Aorta (tissue), 5 donors: ENCODE data around the gene SLCO2A1. TPM values are rescaled to one million over a fixed set of nuclear protein-coding genes. Genes with fewer than 3 reads are reported as not detected.
A peak's percentile ranks its signal among the peaks of the same experiment; 100 is the strongest.

Experiments
- ATAC-seq: fragments of 200-7000 bp; cut with Tn5 transposase; one replicate; pipeline ENCODE4 v1.9.1; 2022; ENCODE audit warnings: moderate library complexity; ENCODE audit not compliant: low FRiP score
- DNase-seq, 2 donors: peaks; one replicate each; pipeline ENCODE4 v3.0.0-alpha.2; 2020
- H3K27ac ChIP-seq, 2 donors: one replicate each; pipeline ENCODE4 v1.5.1; 2013; ENCODE audit warnings: low read length in 2 of 2, mild to moderate bottlenecking in 2 of 2, moderate library complexity in 2 of 2, control low read depth in 1 of 2, inconsistent platforms in 1 of 2, low read depth in 1 of 2
- H3K27me3 ChIP-seq, 2 donors: one replicate each; pipeline ENCODE4 v1.6.1; 2013; ENCODE audit warnings: control low read depth in 1 of 2, low read length in 1 of 2, mild to moderate bottlenecking in 1 of 2, moderate library complexity in 1 of 2; ENCODE audit not compliant: insufficient read depth in 2 of 2, control insufficient read depth in 1 of 2
- H3K36me3 ChIP-seq, 2 donors: one replicate each; pipeline ENCODE4 v1.6.1; 2013; ENCODE audit warnings: control low read depth in 1 of 2, low read length in 1 of 2, mild to moderate bottlenecking in 1 of 2; ENCODE audit not compliant: insufficient read depth in 2 of 2, control insufficient read depth in 1 of 2
- H3K4me1 ChIP-seq, 2 donors: one replicate each; pipeline ENCODE4 v1.6.1; 2013; ENCODE audit warnings: low read length in 2 of 2, control low read depth in 1 of 2, mild to moderate bottlenecking in 1 of 2, moderate library complexity in 1 of 2; ENCODE audit not compliant: insufficient read depth in 2 of 2, control insufficient read depth in 1 of 2
- H3K4me3 ChIP-seq, 2 donors: one replicate each; pipeline ENCODE4 v1.5.1; 2013; ENCODE audit warnings: low read length in 2 of 2, control low read depth in 1 of 2, mild to moderate bottlenecking in 1 of 2
- H3K9me3 ChIP-seq: one replicate; pipeline ENCODE4 v1.6.1; 2013; ENCODE audit warnings: mild to moderate bottlenecking, low read length; ENCODE audit not compliant: control insufficient read depth
- WGBS, 2 donors: extraction: QIAGEN DNeasy Blood & Tissue Kit; methylation state at CpG; one replicate each; pipeline ENCODE4 v1.1.7; 2013; 5-methylcytosine and 5-hydroxymethylcytosine counted together
- intact Hi-C, 2 donors: fragments of 100-400 bp; cut with DNase I; formaldehyde crosslinking; loops; one replicate each; pipeline versions ENCODE4 v1.14.2 to v1.15.0; 2022
- polyA plus RNA-seq, 2 donors: library from polyadenylated mRNA; stranded (reverse); fragments of 200-250 nt; gene quantifications; one replicate each; pipeline ENCODE4 v1.2.3, GENCODE V29; 2013
- total RNA-seq, 2 donors: library from RNA; stranded (reverse); fragmentation: NEBNext Ultra II Directional; extraction: Animal tissue kit (Norgen Biotek cat#: 25700); gene quantifications; one replicate each; pipeline ENCODE4 v1.2.1, GENCODE V29; 2021
- donor health status: healthy with polysubstance abuse.
- donor health status: Bipolar disorder and iron deficiency.
- donor health status: DM: no; HTN: no; CAD: no.
- donor health status: DM: no; HTN: no; CAD: no.
- donor health status: DM: yes; HTN: yes; CAD: no.

The SLCO2A1 gene
- total and polyA plus RNA-seq, 4 donors: 0.25 to 101 (median 49.8) TPM

DNA sequence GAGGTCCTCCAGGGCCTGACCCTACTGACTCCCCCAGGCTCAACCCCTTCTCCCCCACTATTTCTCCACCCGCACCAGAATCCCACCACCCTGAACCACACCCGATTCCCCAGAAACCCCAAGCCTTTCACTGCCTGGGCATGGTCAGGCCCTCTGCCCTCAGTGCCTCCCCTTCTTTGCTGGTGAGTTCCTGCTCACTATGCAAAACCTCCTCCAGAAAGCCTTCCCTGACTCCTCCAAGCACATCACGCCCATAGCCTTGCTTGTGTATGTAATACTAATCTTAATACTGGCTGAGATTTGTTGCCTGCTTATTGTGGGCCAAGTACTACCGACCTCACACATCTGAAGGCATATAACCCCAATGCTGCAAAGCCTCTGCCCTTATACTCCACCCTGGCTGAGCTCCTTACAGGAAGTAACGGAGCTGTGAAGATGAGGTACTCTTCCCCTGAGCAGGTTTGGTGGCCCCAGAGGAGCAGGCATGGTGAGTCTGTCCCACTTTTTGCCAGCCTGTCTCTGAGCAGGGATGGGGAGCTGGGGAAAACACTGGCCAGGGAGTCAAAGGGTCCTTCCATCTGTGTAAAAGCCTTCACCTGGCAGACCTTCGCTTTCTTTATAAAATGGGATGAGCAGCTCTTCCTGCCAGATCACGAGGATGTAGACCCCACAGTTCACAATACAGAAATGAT is 143.5 kb downstream of the SLCO2A1 start:
- H3K36me3 ChIP-seq: no peaks in the 10 kb centered on the region
- no peaks in the 10 kb centered on the region for H3K4me1 ChIP-seq
- no peaks in the 10 kb centered on the region for H3K27me3 ChIP-seq
- DNase-seq (peak in 1 of 2 donors; percentile 19), ATAC-seq (no peak)
- H3K4me3 ChIP-seq: no peak overlapping the region
- H3K9me3 ChIP-seq: no peaks in the 10 kb centered on the region
- intact Hi-C loops: no loop called here
- H3K27ac ChIP-seq: no peak overlapping the region
- WGBS, 2 donors: 93 to 94% methylated on average over 7 of the region's 7 CpGs

DNA sequence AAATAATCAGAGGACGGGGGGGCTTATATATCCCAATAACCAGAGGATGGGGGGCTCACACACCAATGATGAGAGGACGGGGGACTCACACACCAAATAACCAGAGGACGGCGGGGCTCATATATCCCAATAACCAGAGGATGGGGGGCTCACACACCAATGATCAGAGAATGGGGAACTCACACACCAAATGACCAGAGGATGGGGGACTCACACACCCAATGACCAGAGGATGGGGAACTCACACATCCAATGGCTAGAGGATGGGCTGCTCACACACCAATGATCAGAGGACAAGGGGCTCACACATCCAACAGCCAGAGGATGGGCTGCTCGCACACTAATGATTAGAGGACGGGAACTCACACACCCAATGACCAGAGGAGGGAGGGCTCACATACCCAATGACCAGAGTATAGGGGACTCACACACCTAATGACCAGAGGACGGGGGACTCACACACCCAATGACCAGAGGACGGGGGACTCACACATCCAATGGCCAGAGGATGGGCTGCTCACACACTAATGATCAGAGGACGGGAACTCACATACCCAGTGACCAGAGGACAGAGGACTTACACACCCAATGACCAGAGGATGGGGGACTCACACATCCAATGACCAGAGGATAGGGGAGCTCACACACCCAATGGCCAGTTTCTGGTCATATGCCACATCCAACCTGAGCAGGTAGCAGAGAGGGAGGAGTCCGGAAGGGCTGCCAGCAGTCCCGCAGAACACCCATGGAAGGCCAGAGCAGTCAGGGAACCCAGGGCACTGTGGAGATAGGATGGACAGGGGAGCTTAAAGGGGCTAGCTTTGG is 144.6 kb downstream of the SLCO2A1 start:
- no peaks in the 10 kb centered on the region for H3K9me3 ChIP-seq
- WGBS, 2 donors: 97% methylated on average over 11 of the region's 11 CpGs

GRCh38 chr3:133884054-133884886 is 145.5 kb downstream of the SLCO2A1 start:
- Histone ChIP-seq H3K27ac (no peak overlapping the region), H3K36me3 (no peaks in the 10 kb centered on the region), H3K4me1 (no peaks in the 10 kb centered on the region), H3K27me3 (no peaks in the 10 kb centered on the region), H3K4me3 (no peak overlapping the region), H3K9me3 (peaks cover 2% of the 10 kb centered on the region)
- intact Hi-C loops: no loop called here
- WGBS, 2 donors: 85 to 90% methylated on average over 6 of the region's 6 CpGs
- DNase-seq: peak in 1 of 2 donors; percentile 25
- no peak for ATAC-seq

More for the DNA sequence above, 144.6 kb downstream of the SLCO2A1 start:
- Histone ChIP-seq H3K4me1 (no peaks in the 10 kb centered on the region), H3K27ac (no peak overlapping the region), H3K36me3 (no peaks in the 10 kb centered on the region), H3K27me3 (no peaks in the 10 kb centered on the region), H3K4me3 (no peak overlapping the region)
- ATAC-seq: no peak
- intact Hi-C loops: no loop called here
- peak in 1 of 2 donors; percentile 25 for DNase-seq

DNA sequence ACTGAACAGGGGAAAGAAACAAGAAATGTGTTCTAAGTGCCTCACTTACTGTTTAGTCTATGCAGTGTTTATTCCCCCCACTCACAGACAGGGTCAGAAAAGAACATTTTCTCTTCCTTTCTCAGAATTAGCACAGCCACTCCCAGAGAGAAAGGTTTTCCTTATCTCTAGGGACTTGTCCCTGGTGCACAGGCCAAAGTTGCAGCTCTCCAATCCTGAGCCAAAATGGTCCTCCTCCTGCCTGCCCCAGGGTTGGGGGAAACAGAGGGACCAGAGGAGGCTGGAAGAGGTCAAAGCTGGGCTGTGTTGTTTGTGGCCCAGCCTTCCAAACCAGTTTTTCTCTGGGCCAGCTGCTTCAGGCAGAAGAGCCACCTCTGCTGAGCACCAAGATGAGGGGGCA is 146.1 kb downstream of the SLCO2A1 start:
- Histone ChIP-seq H3K4me3 (no peak overlapping the region), H3K9me3 (peaks cover 2% of the 10 kb centered on the region), H3K27me3 (no peaks in the 10 kb centered on the region), H3K27ac (no peak overlapping the region), H3K36me3 (no peaks in the 10 kb centered on the region), H3K4me1 (no peaks in the 10 kb centered on the region)
- ATAC-seq (no peak), DNase-seq (peak in 1 of 2 donors; percentile 21)
- intact Hi-C loops: no loop called here

- Histone ChIP-seq H3K36me3 (no peaks in the 10 kb centered on the region), H3K27me3 (no peaks in the 10 kb centered on the region), H3K9me3 (peaks cover 2% of the 10 kb centered on the region), H3K4me3 (no peak overlapping the region), H3K4me1 (no peaks in the 10 kb centered on the region), H3K27ac (no peak overlapping the region)
- ATAC-seq (no peak), DNase-seq (peak in 1 of 2 donors; percentile 36)
- WGBS, 2 donors: 86 to 92% methylated on average over 3 of the region's 3 CpGs
- intact Hi-C loops: no loop called here
Measured at GRCh38 chr3:133882986-133883586, 146.6 kb downstream of the SLCO2A1 start.

DNA sequence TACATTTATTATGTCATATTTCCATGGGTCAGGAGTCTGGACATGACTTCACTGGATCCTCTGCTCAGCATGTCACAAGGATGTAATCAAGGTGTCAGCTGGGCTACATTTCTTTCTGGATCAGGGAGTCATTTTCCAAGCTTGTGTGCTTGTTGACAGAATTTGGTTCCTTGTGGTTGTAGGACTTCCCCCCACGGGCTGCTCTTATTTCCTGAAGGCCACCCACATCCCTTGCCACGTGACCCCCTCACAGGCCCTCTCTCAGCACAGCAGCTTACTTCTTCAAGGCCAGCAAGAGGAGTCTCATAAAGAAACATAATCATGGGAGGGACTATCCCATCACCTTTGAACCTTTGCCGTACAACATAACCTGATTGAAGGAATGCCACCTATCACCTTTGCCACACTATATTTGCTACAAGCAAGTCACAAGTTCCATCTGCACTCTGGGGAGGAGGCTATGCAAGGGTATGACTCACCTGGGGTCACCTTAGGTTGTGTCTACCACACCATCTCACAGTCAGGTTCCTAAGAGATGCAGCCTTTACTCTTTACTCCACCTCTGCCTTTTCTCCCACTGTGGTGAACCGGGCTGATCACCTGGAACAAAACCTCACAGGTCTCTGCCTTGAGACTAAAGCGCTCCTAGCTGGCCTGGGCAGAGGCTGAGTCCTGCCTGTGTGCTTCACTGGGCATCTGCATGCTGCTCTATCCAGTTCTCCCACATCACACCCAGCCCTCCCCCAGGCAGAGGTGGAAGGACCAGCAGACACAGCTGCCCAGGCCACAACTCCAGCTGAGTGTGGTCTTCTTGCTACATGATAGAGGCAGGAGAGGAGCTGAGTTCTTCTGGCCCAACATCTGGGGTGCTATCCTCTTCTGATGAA is 147.5 kb downstream of the SLCO2A1 start:
- ATAC-seq: no peak
- intact Hi-C loops: no loop called here

GRCh38 chr3:133881492-133881891 is 148.2 kb downstream of the SLCO2A1 start:
- no peak for ATAC-seq
- 88 to 90% methylated on average over 1 of the region's 1 CpG for WGBS, 2 donors
- peak in 1 of 2 donors; percentile 14 for DNase-seq
- Histone ChIP-seq H3K36me3 (no peaks in the 10 kb centered on the region), H3K9me3 (peaks cover 2% of the 10 kb centered on the region), H3K4me3 (no peak overlapping the region), H3K27me3 (no peaks in the 10 kb centered on the region), H3K27ac (no peak overlapping the region), H3K4me1 (no peaks in the 10 kb centered on the region)
- intact Hi-C loops: no loop called here

More for the DNA sequence above, 147.5 kb downstream of the SLCO2A1 start:
- 80 to 86% methylated on average over 5 of the region's 5 CpGs for WGBS, 2 donors
- Histone ChIP-seq H3K27ac (no peak overlapping the region), H3K4me1 (no peaks in the 10 kb centered on the region), H3K4me3 (no peak overlapping the region), H3K27me3 (no peaks in the 10 kb centered on the region), H3K9me3 (peaks cover 2% of the 10 kb centered on the region), H3K36me3 (no peaks in the 10 kb centered on the region)
- DNase-seq: peak in 1 of 2 donors; percentile 20
